Testis (tissue), 2 donors: ENCODE measurements around the gene SESN3.

Source experiments
- POLR2A ChIP-seq: fragments of 450-650 bp; IDR thresholded peaks from one replicate; pipeline ENCODE4 v1.6.1; 2017; ENCODE audit warnings: antibody characterized with exemption, mild to moderate bottlenecking, moderate library complexity
- TF ChIP-seq, protein P1 (sequence below), 3 experiments: fragments of 450-650 bp in 2 of 3; fragments of 200-600 bp in 1 of 3; sonication (generic) in 1 of 3; IDR thresholded peaks; one replicate each; pipeline ENCODE4 v1.5.1; 2016 to 2019; ENCODE audit warnings: antibody characterized with exemption in 3 of 3, mild to moderate bottlenecking in 2 of 3, moderate library complexity in 1 of 3

- TF ChIP-seq, protein P1, sequence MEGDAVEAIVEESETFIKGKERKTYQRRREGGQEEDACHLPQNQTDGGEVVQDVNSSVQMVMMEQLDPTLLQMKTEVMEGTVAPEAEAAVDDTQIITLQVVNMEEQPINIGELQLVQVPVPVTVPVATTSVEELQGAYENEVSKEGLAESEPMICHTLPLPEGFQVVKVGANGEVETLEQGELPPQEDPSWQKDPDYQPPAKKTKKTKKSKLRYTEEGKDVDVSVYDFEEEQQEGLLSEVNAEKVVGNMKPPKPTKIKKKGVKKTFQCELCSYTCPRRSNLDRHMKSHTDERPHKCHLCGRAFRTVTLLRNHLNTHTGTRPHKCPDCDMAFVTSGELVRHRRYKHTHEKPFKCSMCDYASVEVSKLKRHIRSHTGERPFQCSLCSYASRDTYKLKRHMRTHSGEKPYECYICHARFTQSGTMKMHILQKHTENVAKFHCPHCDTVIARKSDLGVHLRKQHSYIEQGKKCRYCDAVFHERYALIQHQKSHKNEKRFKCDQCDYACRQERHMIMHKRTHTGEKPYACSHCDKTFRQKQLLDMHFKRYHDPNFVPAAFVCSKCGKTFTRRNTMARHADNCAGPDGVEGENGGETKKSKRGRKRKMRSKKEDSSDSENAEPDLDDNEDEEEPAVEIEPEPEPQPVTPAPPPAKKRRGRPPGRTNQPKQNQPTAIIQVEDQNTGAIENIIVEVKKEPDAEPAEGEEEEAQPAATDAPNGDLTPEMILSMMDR (IDR thresholded peaks at IDR 0.05), result no peak
- no peak for TF ChIP-seq POLR2A
Measured at GRCh38 chr11:95276139-95276538, 45.1 kb upstream of the SESN3 start.
